22Rv1 (cell line): ENCODE measurements around the gene TAX1BP1.

Experiments
- ZFX ChIP-seq: fragments of 450-650 bp; IDR thresholded peaks from 2 replicates; pipeline ENCODE4 v1.6.1; 2017; ENCODE audit warnings: antibody characterized with exemption, borderline replicate concordance
- TF ChIP-seq, protein P1 (sequence below): fragments of 450-650 bp; IDR thresholded peaks from 2 replicates; pipeline ENCODE4 v1.5.1; 2017; ENCODE audit warnings: mild to moderate bottlenecking

DNA sequence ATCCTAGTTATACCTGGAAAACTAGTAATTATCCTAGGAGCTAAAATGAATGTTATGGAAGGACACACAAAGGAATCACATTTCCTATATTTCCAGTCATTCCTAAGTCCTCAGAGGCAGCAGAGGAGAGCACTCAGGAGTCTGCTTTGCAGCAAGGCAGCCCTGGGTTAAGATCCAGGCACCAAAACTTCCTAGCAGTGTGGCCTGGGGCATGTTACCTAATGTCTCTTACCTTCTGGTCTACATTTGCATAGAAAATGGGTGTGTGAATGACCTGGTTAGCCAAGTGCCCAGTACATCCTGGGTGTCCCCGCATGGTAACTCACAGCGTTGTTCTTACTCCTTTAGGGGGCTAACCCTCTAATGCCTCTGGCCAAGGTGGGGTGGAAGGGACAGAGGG is 135.9 kb downstream of the TAX1BP1 start:
- TF ChIP-seq, protein P1, sequence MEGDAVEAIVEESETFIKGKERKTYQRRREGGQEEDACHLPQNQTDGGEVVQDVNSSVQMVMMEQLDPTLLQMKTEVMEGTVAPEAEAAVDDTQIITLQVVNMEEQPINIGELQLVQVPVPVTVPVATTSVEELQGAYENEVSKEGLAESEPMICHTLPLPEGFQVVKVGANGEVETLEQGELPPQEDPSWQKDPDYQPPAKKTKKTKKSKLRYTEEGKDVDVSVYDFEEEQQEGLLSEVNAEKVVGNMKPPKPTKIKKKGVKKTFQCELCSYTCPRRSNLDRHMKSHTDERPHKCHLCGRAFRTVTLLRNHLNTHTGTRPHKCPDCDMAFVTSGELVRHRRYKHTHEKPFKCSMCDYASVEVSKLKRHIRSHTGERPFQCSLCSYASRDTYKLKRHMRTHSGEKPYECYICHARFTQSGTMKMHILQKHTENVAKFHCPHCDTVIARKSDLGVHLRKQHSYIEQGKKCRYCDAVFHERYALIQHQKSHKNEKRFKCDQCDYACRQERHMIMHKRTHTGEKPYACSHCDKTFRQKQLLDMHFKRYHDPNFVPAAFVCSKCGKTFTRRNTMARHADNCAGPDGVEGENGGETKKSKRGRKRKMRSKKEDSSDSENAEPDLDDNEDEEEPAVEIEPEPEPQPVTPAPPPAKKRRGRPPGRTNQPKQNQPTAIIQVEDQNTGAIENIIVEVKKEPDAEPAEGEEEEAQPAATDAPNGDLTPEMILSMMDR, result no peak
- no peak for TF ChIP-seq ZFX
